GM18951 (cell line): ENCODE results near the gene CASKIN2.

Experiments used
- POLR2A ChIP-seq: IDR thresholded peaks from 4 replicates; pipeline ENCODE4 v1.6.1; 2011; ENCODE audit warnings: mild to moderate bottlenecking; ENCODE audit not compliant: insufficient read length, insufficient read depth; ENCODE audit errors: extremely low read depth
- in situ Hi-C: fragments of 300-500 bp; cut with MboI; formaldehyde crosslinking; loops from one replicate; pipeline ENCODE4 v1.12.0; 2022; ENCODE audit warnings: low sequenced_read_pairs, mixed read lengths, inconsistent platforms; ENCODE audit not compliant: unreplicated experiment

CASKIN2 gene

DNA sequence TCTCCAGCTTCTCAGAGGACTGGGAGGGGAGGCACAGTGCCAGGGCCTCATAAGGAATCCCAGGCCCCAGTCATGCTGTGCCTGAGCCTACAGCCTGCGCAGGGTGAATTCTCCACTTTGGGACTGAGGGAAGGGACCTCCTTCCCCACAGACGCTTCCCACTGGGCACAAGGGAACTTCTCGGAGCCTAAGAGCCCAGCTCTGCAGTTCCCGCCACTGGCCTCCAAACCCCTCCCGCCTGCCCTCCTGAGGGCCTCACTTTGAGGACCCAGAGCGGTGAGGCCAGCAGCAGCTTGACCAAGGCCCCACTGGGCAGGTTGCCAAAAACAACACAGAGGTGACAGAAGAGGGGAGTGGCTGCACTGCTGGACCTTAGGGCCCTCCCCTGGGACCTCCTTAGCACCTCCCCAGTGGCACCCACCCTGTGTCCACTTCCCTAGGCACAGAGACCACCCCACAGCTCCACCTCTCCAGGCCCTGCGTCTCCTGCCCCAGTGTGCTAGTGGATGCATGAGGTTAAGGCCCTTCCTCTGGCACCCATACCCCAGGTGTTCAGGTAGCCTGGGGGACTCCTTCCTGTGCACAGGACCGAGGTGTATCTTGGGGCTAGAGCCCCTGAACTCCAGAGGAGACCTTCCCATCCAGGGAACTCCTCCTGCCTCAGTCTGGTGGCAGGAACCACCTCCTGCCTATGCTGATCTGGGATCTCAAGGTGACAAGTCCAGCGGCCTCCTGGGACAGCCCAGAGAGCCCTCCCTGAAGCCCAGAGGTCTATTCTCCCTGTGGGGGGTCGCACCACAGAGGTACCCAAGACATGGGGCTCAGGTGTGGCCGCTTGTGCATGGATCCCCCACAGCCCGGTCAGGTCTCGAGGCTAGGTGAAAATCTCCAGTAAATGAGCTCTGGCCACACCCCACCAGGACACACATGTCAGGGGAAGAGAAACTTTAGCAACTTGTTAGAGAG, 3.4 kb downstream of the CASKIN2 start:
- TF ChIP-seq POLR2A, result no peak
- in situ Hi-C loops, result no loop called here

DNA sequence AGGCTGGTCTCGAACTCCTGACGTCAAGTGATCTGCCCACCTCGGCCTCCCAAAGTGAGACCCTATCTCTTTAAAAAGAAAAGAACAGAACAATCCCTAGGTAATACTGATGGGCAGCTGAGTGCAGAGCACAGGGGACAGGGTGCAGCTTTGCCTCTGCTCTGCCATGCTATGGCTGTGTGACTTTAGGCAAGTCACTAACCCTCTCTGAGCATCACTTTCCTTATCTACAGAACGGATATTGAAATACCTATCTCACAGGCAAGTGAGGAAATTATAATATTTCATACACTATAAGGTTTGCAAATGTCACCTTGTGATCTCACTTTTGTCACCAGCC, 4.1 kb downstream of the CASKIN2 start:
- TF ChIP-seq POLR2A, result no peak
- in situ Hi-C loops, result no loop called here

DNA sequence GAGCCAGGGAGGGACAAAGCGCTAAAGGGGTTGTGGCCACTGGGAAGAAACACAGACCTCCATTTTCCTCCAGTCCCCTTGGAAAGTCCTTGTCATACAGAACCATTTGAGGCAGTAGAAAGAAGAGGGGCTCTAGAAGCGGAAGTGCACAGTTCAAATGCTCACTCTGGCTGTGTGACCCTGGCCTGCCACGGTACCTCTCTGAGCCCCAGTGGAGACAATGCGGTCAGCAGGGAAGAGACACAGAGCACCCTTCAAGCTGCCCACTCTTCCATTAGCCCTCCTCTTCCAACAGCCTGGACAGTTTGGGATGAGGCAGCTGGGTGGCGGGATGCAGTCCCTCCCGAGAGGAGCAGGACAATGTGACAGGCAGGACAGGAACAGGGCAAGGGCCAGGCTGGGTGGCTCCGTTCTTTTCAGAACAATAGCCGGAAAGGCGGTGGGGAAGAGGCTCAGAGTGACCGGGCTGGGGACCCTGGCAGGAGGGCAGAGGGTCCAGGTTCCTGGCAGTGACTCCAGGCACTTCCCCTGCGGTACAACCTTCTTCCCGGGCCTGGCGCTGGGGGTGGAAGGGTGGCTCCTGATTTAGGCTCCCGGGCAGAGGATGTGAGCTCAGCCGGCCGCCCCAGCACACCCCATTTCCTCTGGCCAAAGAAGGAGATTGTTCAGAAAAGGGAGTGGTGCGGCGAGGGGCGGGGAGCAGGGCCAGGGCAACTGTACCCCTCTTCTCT, 5.6 kb downstream of the CASKIN2 start:
- in situ Hi-C loops, result no loop called here
- TF ChIP-seq POLR2A, result no peak

DNA sequence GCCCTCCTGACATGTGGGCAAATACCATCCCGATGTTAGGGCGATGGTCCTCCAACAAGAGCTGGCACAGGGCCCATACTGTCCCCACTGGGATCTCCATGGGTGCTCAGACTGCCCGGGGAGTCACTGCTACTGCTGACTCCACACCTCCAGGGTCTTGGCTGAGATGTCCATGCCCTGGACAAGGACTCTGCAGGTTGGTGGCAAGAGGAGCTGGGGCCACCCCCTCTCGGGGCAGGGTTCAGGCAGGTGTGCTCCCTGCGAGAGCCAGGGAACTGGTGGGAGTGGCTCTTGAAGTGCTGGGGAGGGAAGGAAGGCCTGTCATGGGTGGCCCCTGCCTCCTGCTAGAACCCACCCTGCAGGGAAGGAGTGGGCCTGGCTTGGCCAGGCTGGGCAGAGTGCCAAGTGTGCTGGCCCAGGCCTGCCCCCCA, 6.4 kb downstream of the CASKIN2 start:
- TF ChIP-seq POLR2A, result no peak
- in situ Hi-C loops, result no loop called here

DNA sequence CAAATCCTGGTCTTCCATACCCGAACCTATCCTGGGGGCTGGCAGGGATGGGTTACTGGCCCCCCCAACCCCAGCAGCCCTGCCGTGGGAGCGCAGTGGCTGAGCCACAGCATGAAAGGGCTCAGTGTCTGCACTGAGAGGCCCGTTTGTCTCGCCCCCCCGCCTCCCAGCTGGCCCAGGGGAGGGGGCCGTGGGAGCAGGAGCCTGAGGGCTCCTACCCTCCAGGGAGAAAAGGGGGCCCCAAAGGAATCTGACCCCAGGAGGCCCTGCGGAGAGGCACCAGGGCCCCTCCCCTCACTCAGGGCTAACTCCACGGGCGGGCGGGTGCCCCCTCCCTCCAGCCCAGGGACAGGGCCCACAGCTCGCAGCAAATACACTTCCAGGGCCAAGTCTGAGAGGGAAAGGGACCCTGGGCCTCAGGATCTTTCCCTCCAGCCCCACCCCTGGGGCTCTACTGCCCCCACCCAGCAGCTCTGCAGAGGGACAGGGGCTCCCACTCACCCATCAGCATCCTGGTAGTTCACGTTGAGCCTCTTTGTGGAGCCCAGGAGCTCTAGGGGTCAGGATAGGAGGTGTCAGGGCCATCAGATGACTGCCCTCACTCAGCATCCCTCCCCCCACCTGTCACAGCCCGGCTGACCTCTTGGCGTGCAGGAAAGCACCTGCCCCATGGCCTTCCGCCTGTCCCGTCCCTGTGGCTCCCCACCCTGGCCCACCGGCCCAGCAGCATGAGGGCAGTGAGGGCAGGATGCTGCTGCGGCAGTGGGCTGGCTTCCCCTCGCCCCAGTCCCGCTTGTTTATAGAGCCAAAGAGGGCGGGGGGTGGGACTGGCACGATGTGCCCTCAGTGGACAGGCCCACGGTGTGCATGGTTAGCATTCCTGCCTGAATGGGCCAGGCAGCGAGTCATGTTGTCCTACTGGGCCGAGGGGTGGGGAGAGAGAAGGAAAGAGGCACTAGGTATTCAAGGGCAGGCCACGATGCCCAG, 7.3 kb downstream of the CASKIN2 start:
- no peak for TF ChIP-seq POLR2A
- in situ Hi-C loops, result no loop called here

DNA sequence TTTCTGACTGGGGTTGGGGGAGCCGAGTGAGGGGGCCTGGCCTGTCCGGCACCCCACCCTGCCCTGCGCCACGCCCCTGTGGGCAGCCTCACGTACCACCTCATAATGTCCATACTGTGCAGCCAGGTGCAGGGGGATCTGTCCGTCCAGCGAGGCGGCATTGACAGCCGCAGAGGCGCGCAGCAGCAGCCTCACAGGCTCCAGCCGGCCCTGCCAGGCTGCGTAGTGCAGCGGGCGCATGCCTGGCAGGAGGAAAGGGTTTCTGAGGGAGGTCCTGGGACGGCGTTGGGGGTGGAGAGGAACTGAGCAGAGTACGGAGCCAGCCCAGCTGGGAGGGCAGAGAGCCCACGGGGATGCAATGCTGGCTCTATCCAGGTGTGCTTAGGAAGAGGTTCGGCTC, 8.4 kb downstream of the CASKIN2 start:
- in situ Hi-C loops, result no loop called here
- TF ChIP-seq POLR2A, result no peak

DNA sequence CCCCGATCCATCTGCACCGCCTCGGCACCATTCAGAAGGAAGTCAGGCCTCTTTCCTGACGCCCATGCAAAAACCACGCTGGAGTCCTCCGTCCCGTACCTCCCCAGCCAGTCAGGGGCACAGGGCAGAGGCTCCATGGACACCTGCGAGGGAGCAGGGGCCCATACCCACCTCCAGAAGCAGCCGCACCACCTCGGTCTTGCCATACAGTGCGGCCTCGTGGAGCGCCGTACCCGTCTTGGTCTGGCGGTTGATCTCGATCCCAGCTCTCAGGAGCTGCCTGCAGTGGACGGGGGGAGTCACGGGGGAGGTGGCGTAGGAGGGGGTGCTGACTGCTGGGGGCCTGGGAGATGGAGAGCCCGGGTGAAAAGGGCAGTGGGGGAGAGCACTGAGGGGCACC, 9.2 kb downstream of the CASKIN2 start:
- no peak for TF ChIP-seq POLR2A
- in situ Hi-C loops, result no loop called here

DNA sequence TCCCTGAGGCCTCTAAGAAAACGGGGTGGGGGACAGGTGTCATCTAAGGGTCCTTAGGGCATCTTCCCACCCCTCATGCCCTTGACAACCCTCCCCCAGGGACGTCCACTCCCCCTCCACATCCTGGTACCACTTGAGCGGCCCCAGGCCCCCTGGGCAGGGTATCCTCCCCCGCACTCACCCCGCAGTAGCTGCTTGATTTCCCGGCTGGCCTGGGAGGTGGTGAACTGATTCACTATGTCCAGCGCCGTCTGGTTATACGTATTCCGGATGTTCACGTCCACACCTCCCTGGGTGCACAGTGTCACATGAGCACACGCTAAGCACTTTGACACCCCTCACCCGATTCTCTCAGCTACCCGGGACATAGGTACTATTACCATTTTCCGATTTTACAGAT, 9.7 kb downstream of the CASKIN2 start:
- in situ Hi-C loops, result no loop called here
- no peak for TF ChIP-seq POLR2A

DNA sequence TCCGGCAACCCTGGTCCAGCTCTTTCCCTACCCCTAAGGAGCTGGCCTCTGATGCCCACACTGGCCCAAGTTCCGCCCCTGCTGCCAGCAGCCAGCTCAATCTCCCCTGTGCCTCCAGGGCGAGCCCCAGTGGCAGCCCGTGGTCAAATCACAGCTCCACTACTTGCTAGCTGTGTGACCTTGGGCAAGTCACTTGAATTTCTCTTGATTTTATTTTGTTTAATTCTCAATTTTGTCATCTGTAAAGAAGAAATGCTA, 10.3 kb downstream of the CASKIN2 start:
- TF ChIP-seq POLR2A, result no peak
- in situ Hi-C loops, result no loop called here

DNA sequence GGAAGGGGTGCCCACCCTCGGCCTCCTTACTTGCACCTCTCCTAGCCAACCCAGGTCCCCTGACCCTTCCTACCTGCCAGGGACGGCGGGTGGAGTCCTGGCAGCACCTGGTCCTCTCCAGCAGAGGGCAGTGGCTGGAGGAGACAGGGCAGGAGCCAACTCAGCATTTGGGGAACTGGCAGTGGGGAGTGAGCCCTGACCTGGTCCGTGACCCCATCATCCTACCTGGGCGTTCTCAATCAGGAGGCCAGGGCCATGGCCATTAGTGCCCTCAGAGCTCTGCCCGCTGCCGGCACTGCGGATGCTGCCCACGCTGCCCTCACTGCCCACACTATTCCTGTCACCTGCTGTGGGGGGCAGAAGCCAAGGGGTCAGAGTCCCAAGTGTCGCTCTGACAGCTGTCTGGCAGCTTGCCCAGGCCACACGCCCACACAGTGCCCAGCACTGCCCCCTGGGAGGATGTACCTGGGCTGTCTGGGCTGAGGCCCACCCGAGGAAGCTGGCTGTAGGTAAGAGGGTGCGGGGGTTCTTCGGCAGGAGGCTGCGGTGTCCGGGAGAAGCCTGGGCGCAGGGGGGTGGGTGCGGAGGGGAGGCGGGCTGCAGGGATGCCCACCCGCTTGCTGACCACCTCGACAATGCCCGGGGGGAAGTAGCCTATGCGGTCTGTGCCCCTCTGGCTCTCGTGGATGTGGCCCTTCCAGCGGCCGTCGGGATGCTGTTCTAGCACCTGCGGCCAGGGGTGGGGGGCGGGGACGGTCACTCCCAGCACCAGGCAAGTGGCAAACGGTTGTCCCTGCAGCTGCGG, 10.8 kb downstream of the CASKIN2 start:
- TF ChIP-seq POLR2A, result no peak
- in situ Hi-C loops, result no loop called here

DNA sequence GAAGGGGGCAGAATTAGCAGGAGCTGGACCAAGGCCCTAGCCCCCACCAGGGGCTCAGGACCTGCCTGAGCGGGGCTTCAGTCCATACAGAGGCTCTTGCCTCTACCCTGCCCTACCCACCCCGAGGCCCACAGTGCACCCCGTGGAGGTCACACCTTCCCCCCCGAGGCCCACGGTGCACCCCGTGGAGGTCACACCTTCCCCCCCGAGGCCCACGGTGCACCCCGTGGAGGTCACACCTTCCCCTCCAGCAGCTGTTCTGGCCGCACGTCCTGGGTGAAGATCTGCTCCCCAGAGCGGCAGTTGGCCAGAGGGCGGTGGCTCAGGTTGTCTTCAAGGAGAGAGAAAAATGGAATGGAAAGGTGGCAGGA, 11.4 kb downstream of the CASKIN2 start:
- no peak for TF ChIP-seq POLR2A
- in situ Hi-C loops, result no loop called here

DNA sequence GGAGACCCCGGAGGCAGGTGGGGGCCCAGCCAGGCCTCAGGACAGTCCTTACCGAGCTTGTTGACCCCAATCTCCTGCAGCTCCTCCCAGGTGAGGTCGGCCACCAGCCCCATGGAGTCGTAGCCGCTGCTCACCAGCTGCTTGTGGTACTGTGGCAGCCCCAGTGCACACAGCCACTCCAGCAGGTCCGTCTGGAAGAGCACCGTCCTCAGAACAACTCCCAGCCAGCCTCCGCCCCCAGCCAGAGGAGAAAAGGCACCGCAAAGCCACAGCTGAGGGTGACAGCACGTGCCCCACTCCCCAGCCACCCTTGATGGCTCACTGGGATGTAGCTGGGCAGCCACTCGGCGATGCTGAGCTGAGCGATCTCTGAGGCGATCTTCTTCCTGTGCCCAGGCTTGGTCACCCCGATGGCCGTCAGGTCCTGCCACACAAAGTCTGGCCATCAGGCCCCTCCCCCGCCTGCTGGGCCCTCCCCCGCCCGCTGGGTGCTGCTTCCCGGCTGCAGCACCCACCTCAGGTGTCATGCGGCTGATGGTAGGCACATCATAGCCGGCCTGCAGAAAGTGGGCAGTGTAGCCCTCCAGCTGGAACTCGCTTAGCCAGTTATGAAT, 11.9 kb downstream of the CASKIN2 start:
- in situ Hi-C loops, result no loop called here
- no peak for TF ChIP-seq POLR2A
